Pancreas (tissue), 10 donors: ENCODE measurements around the gene MROH2A. TPM values are rescaled to one million over a fixed set of nuclear protein-coding genes. Genes with fewer than 3 reads are reported as not detected.

Source experiments
- ATAC-seq, 4 donors: fragments of 200-7000 bp; cut with Tn5 transposase; one replicate each; pipeline versions ENCODE4 v1.8.0 to v1.9.1; 2020; ENCODE audit warnings: mild to moderate bottlenecking in 4 of 4, moderate library complexity in 4 of 4
- DNase-seq, 6 donors: peaks; one replicate each; pipeline ENCODE4 v3.0.0-alpha.2; 2020
- FAIRE-seq: peaks from 2 replicates; lab custom pipeline; 2012; peaks lifted over from hg19 to GRCh38; lab: Jason Lieb, UNC
- H3K27ac ChIP-seq, 4 donors: fragments of 200-600 bp; sonication (generic); 1 replicate in 3 of 4; 2 replicates in 1 of 4; pipeline versions ENCODE4 v1.5.0 to v1.8.0; 2020
- H3K27me3 ChIP-seq, 4 donors: fragments of 200-600 bp; one replicate each; pipeline ENCODE4 v1.8.0; 2021
- H3K36me3 ChIP-seq, 3 donors: fragments of 200-600 bp; sonication (generic) in 1 of 3; one replicate each; pipeline versions ENCODE4 v1.5.0 to v1.8.0; 2020 to 2021
- H3K4me1 ChIP-seq, 3 donors: fragments of 200-600 bp; one replicate each; pipeline ENCODE4 v1.8.0; 2021
- H3K4me3 ChIP-seq, 4 donors: fragments of 200-600 bp; sonication (generic) in 2 of 4; one replicate each; pipeline versions ENCODE4 v1.5.0 to v1.8.0; 2020 to 2021
- H3K9me3 ChIP-seq, 4 donors: fragments of 200-600 bp; one replicate each; pipeline ENCODE4 v1.8.0; 2021
- CTCF ChIP-seq, 4 donors: fragments of 200-600 bp; sonication (generic) in 3 of 4; IDR thresholded peaks; one replicate each; pipeline versions ENCODE4 v1.5.0 to v1.8.0; 2021; ENCODE audit warnings: antibody characterized with exemption in 4 of 4
- WGBS, 2 donors: extraction: QIAGEN DNeasy Blood & Tissue Kit; methylation state at CpG; one replicate each; pipeline ENCODE4 v1.1.7; 2013; 5-methylcytosine and 5-hydroxymethylcytosine counted together
- intact Hi-C, 3 donors: fragments of 100-400 bp; cut with DNase I; formaldehyde crosslinking; loops; one replicate each; pipeline versions ENCODE4 v1.11.1 to v1.14.2; 2022
- polyA plus RNA-seq, 2 donors: library from polyadenylated mRNA; stranded (reverse); fragments of 200-250 nt; gene quantifications; one replicate each; pipeline ENCODE4 v1.2.3, GENCODE V29; 2013
- total RNA-seq, 6 donors: library from RNA; stranded (reverse); fragmentation: NEBNext Ultra II Directional in 4 of 6; extraction: Animal tissue kit (Norgen Biotek cat#: 25700) in 4 of 6; gene quantifications; one replicate each; pipeline versions ENCODE4 v1.2.1 to v1.2.4, GENCODE V29; 2021 to 2023
- donor health status: healthy with polysubstance abuse.
- donor health status: DM: no; HTN: no; CAD: no; lungs with moderate emphysema.
- donor health status: DM: no; HTN: no; CAD: no.
- donor health status: control.
- donor health status: control.
- donor health status: Bipolar disorder and iron deficiency.
- donor health status: DM: yes; HTN: yes; CAD: no.
- donor health status: DM: no; HTN: no; CAD: no.
- donor health status: DM: no; HTN: no; CAD: no.
- donor health status: DM: yes; HTN: yes; CAD: no.

Gene MROH2A
- total and polyA plus RNA-seq, 8 donors = not detected

GRCh38 chr2:233816334-233816733 is 38.2 kb downstream of the MROH2A start:
- WGBS, 2 donors = 57 to 60% methylated on average over 2 of the region's 2 CpGs
- no peak for TF ChIP-seq CTCF (IDR thresholded peaks at IDR 0.05)
- intact Hi-C loops = no loop called here
- H3K27me3 ChIP-seq = no peaks in the 10 kb centered on the region
- H3K4me3 ChIP-seq = no peak overlapping the region
- ATAC-seq (no peak), FAIRE-seq (no peak), DNase-seq (peak in 2 of 6 donors; percentile 6)
- no peak overlapping the region for H3K27ac ChIP-seq
- H3K9me3 ChIP-seq = no peaks in the 10 kb centered on the region
- no peaks in the 10 kb centered on the region for H3K36me3 ChIP-seq
- H3K4me1 ChIP-seq = no peaks in the 10 kb centered on the region

GRCh38 chr2:233816771-233817170 is 38.6 kb downstream of the MROH2A start:
- no peaks in the 10 kb centered on the region for H3K27me3 ChIP-seq
- no peaks in the 10 kb centered on the region for H3K9me3 ChIP-seq
- no peaks in the 10 kb centered on the region for H3K36me3 ChIP-seq
- DNase-seq (peak in 3 of 6 donors; percentile 3 to 19 (median 11)), FAIRE-seq (no peak), ATAC-seq (no peak)
- H3K27ac ChIP-seq = no peak overlapping the region
- TF ChIP-seq CTCF (IDR thresholded peaks at IDR 0.05) = no peak
- H3K4me1 ChIP-seq = no peaks in the 10 kb centered on the region
- no peak overlapping the region for H3K4me3 ChIP-seq
- intact Hi-C loops = no loop called here
- 84 to 86% methylated on average over 4 of the region's 4 CpGs for WGBS, 2 donors

GRCh38 chr2:233817361-233817911 is 39.3 kb downstream of the MROH2A start:
- FAIRE-seq = no peak

GRCh38 chr2:233817995-233818638 is 40.0 kb downstream of the MROH2A start:
- peak in 3 of 6 donors; percentile 10 to 34 (median 21) for DNase-seq
- ATAC-seq = no peak
- no peaks in the 10 kb centered on the region for H3K4me1 ChIP-seq
- intact Hi-C loops = no loop called here
- H3K27ac ChIP-seq = no peak overlapping the region
- WGBS, 2 donors = 80 to 87% methylated on average over 11 of the region's 11 CpGs
- no peak for TF ChIP-seq CTCF (IDR thresholded peaks at IDR 0.05)
- H3K36me3 ChIP-seq = no peaks in the 10 kb centered on the region
- FAIRE-seq = no peak
- no peaks in the 10 kb centered on the region for H3K9me3 ChIP-seq
- H3K27me3 ChIP-seq = no peaks in the 10 kb centered on the region
- no peak overlapping the region for H3K4me3 ChIP-seq

More at GRCh38 chr2:233817361-233817911, 39.3 kb downstream of the MROH2A start:
- peak in 3 of 6 donors; percentile 4 to 17 (median 8) for DNase-seq
- WGBS, 2 donors = 75 to 83% methylated on average over 3 of the region's 3 CpGs
- H3K27ac ChIP-seq = no peak overlapping the region
- intact Hi-C loops = no loop called here
- H3K27me3 ChIP-seq = no peaks in the 10 kb centered on the region
- no peaks in the 10 kb centered on the region for H3K4me1 ChIP-seq
- no peaks in the 10 kb centered on the region for H3K9me3 ChIP-seq
- TF ChIP-seq CTCF (IDR thresholded peaks at IDR 0.05) = no peak
- H3K4me3 ChIP-seq = no peak overlapping the region
- ATAC-seq = no peak
- H3K36me3 ChIP-seq = no peaks in the 10 kb centered on the region
